Esophagus muscularis mucosa (tissue), 4 donors: ENCODE measurements around the gene WSB1. TPM values are rescaled to one million over a fixed set of nuclear protein-coding genes. Genes with fewer than 3 reads are reported as not detected.
"Not testable (repeated sequence)": the region's sequence is repeated elsewhere in the genome, so short reads cannot be mapped to it uniquely, and the experiment has no call there.

Experiments used
- DNase-seq: peaks from one replicate; pipeline ENCODE4 v3.0.0-alpha.2; 2017; ENCODE audit errors: extremely low spot score
- H3K27ac ChIP-seq, 4 donors: fragments of 200-600 bp; sonication (generic); replicated peaks in 1 of 4; 1 replicate in 3 of 4; 2 replicates in 1 of 4; pipeline ENCODE4 v1.5.1; 2016 to 2019; ENCODE audit warnings: mild to moderate bottlenecking in 1 of 4
- H3K27me3 ChIP-seq, 4 donors: fragments of 200-600 bp; sonication (generic); one replicate each; pipeline versions ENCODE4 v1.5.1 to v1.6.0; 2016 to 2019
- H3K36me3 ChIP-seq, 4 donors: fragments of 200-600 bp; sonication (generic); one replicate each; pipeline ENCODE4 v1.5.1; 2016 to 2019
- H3K4me1 ChIP-seq, 4 donors: fragments of 200-600 bp; sonication (generic); one replicate each; pipeline ENCODE4 v1.5.1; 2016 to 2019
- H3K4me3 ChIP-seq, 4 donors: fragments of 200-600 bp; sonication (generic); 1 replicate in 2 of 4; 2 replicates in 2 of 4; pipeline ENCODE4 v1.5.1; 2016 to 2019; ENCODE audit warnings: mild to moderate bottlenecking in 4 of 4, moderate library complexity in 1 of 4
- H3K9me3 ChIP-seq, 4 donors: fragments of 200-600 bp; sonication (generic); 1 replicate in 3 of 4; 2 replicates in 1 of 4; pipeline ENCODE4 v1.5.1; 2016 to 2019
- CTCF ChIP-seq, 3 experiments: fragments of 200-600 bp in 2 of 3; fragments of 450-650 bp in 1 of 3; sonication (generic) in 2 of 3; IDR thresholded peaks; one replicate each; pipeline ENCODE4 v1.5.1; 2017 to 2019; ENCODE audit warnings: antibody characterized with exemption in 3 of 3, mild to moderate bottlenecking in 2 of 3, moderate library complexity in 1 of 3
- EP300 ChIP-seq: sonication (generic); formaldehyde crosslinking; IDR thresholded peaks from one replicate; pipeline ENCODE4 v1.6.1; 2017; ENCODE audit warnings: antibody characterized with exemption
- POLR2A ChIP-seq: fragments of 450-650 bp; IDR thresholded peaks from one replicate; pipeline ENCODE4 v1.6.1; 2017; ENCODE audit warnings: antibody characterized with exemption, moderate library complexity, mild to moderate bottlenecking, low read depth
- POLR2AphosphoS5 ChIP-seq, 2 donors: sonication (generic); formaldehyde crosslinking; IDR thresholded peaks; one replicate each; pipeline ENCODE4 v1.6.1; 2017; ENCODE audit warnings: antibody characterized with exemption in 2 of 2
- WGBS: methylation state at CpG from one replicate; pipeline ENCODE4 v1.1.5; 2018; 5-methylcytosine and 5-hydroxymethylcytosine counted together
- intact Hi-C: fragments of 100-400 bp; cut with DNase I; formaldehyde crosslinking; loops from one replicate; pipeline ENCODE4 v1.15.1; 2023
- total RNA-seq, 4 donors: library from RNA; depleted of rRNA; stranded (reverse); fragments of >200 nt; gene quantifications; one replicate each; pipeline versions ENCODE4 v1.1.0 to v1.2.1, GENCODE V29; 2016

WSB1 gene
- total RNA-seq, 4 donors from 2014 or later: 84.1 to 125 (median 118) TPM

- WGBS: 42% methylated on average over 5 of the region's 7 CpGs
- H3K4me3 ChIP-seq: no peak overlapping the region
- peak; percentile 74 to 94 for TF ChIP-seq POLR2AphosphoS5 (IDR thresholded peaks at IDR 0.05)
- no peak for TF ChIP-seq POLR2A
- intact Hi-C loops: no loop called here
- peak; percentile 92 for DNase-seq
- H3K36me3 ChIP-seq: no peaks in the 10 kb centered on the region
- peaks cover 44 to 73% (median 62%) of the 10 kb centered on the region in 4 donors for H3K4me1 ChIP-seq
- H3K27me3 ChIP-seq: no peaks in the 10 kb centered on the region
- H3K27ac ChIP-seq: peak overlapping the region; percentile 84 to 91 (median 88)
- no peaks in the 10 kb centered on the region for H3K9me3 ChIP-seq
These were observed 46.6 kb upstream of the WSB1 start for GRCh38 chr17:27247071-27247957.

GRCh38 chr17:27247958-27248342 lies 46.0 kb upstream of the WSB1 start:
- intact Hi-C loops: no loop called here

GRCh38 chr17:27250791-27251190 lies 43.1 kb upstream of the WSB1 start:
- H3K9me3 ChIP-seq, H3K4me3 ChIP-seq, intact Hi-C loops, DNase-seq, H3K36me3 ChIP-seq, H3K27me3 ChIP-seq: not testable (repeated sequence)
- WGBS: 39% methylated on average over 1 of the region's 1 CpG
- peak overlapping the region; percentile 20 to 74 (median 65) for H3K27ac ChIP-seq
- H3K4me1 ChIP-seq: peaks cover 26 to 55% (median 39%) of the 10 kb centered on the region in 4 donors

More at GRCh38 chr17:27247958-27248342, 46.0 kb upstream of the WSB1 start:
- DNase-seq: no peak
- peak overlapping the region; percentile 84 to 91 (median 88) for H3K27ac ChIP-seq
- no peaks in the 10 kb centered on the region for H3K36me3 ChIP-seq
- WGBS: 96% methylated on average over 3 of the region's 3 CpGs
- H3K4me3 ChIP-seq: no peak overlapping the region
- peaks cover 44 to 71% (median 57%) of the 10 kb centered on the region in 4 donors for H3K4me1 ChIP-seq
- H3K27me3 ChIP-seq: no peaks in the 10 kb centered on the region
- TF ChIP-seq POLR2A: no peak
- no peak for TF ChIP-seq CTCF (IDR thresholded peaks at IDR 0.05)
- TF ChIP-seq EP300: no peak
- no peak for TF ChIP-seq POLR2AphosphoS5 (IDR thresholded peaks at IDR 0.05)
- no peaks in the 10 kb centered on the region for H3K9me3 ChIP-seq

GRCh38 chr17:27254802-27255201 lies 39.1 kb upstream of the WSB1 start:
- DNase-seq, H3K27ac ChIP-seq, intact Hi-C loops, H3K4me3 ChIP-seq, H3K9me3 ChIP-seq, H3K27me3 ChIP-seq, H3K36me3 ChIP-seq: not testable (repeated sequence)
- peaks cover 12 to 46% (median 29%) of the 10 kb centered on the region in 4 donors for H3K4me1 ChIP-seq
- WGBS: 89% methylated on average over 4 of the region's 4 CpGs

- Histone ChIP-seq H3K36me3 (no peaks in the 10 kb centered on the region), H3K9me3 (no peaks in the 10 kb centered on the region), H3K27ac (peak overlapping the region; percentile 70 to 84 (median 80)), H3K4me3 (no peak overlapping the region), H3K27me3 (no peaks in the 10 kb centered on the region), H3K4me1 (peaks cover 12 to 32% (median 22%) of the 10 kb centered on the region in 4 donors)
- DNase-seq: no peak
- WGBS: 41% methylated on average over 5 of the region's 5 CpGs
- intact Hi-C loops: no loop called here
- TF ChIP-seq POLR2AphosphoS5 (IDR thresholded peaks at IDR 0.05): peak in 1 of 2 donors; percentile 60
- TF ChIP-seq CTCF (IDR thresholded peaks at IDR 0.05): no peak
- no peak for TF ChIP-seq EP300
These were observed 37.5 kb upstream of the WSB1 start for GRCh38 chr17:27256225-27257030.

- Histone ChIP-seq H3K9me3 (no peaks in the 10 kb centered on the region), H3K27ac (peak overlapping the region; percentile 70 to 84 (median 80)), H3K36me3 (no peaks in the 10 kb centered on the region), H3K4me1 (peaks cover 12 to 28% (median 22%) of the 10 kb centered on the region in 4 donors), H3K27me3 (no peaks in the 10 kb centered on the region), H3K4me3 (no peak overlapping the region)
- 80% methylated on average over 4 of the region's 4 CpGs for WGBS
- TF ChIP-seq CTCF (IDR thresholded peaks at IDR 0.05) (no peak), EP300 (no peak), POLR2AphosphoS5 (IDR thresholded peaks at IDR 0.05) (no peak), POLR2A (no peak)
- intact Hi-C loops: no loop called here
- DNase-seq: no peak
These were observed 36.9 kb upstream of the WSB1 start for GRCh38 chr17:27257031-27257357.
